ENCODE measurements around the gene CCDC121. TPM values are rescaled to one million over a fixed set of nuclear protein-coding genes. Genes with fewer than 3 reads are reported as not detected.

CCDC121 gene
- total and polyA plus RNA-seq, 9 of the 15 experiments (the other 6 are each of a cell fraction or from before 2014, with no cell fraction given) = 2.2 to 4.7 (median 4.1) TPM

DNA sequence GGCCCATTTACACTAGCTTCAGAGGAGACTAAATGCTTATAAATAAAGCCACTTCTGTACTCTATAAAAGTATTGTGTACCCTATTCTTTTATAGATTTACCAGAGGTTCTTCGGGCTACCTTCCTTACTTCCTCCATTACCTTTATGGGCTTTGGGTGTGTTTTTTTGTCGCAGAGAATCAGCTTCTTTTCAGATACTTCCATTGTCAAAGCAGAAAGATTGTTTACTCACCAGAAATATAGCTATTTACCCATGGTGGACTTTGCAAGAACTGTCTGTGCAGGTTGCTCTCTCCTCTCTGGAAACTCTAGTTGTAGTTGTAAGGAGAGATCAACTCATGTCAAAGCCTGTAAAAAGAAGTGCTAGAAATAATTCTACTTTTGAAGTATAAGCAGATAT, 14.8 kb downstream of the CCDC121 start (continued):
- TF ChIP-seq ARID3B (CRISPR knock-in tag; IDR thresholded peaks at IDR 0.05; ENCODE audit: borderline replicate concordance) (no peak), SLC30A9 (CRISPR knock-in tag; IDR thresholded peaks at IDR 0.05) (no peak), SPI1 (IDR thresholded peaks at IDR 0.05; ENCODE audit: borderline replicate concordance, low read depth, low read length) (no peak), ATF1 (CRISPR knock-in tag; IDR thresholded peaks at IDR 0.05) (no peak), ATF1 (tag; IDR thresholded peaks at IDR 0.05) (no peak), ZNF175 (CRISPR knock-in tag; IDR thresholded peaks at IDR 0.05; ENCODE audit: low read depth) (no peak), CGGBP1 (CRISPR knock-in tag; IDR thresholded peaks at IDR 0.05) (no peak), TEAD4 (IDR thresholded peaks at IDR 0.05; ENCODE audit: low read length) (no peak), TEAD4 (CRISPR knock-in tag; IDR thresholded peaks at IDR 0.05; ENCODE audit: borderline replicate concordance) (no peak), NELFE (IDR thresholded peaks at IDR 0.05; ENCODE audit: insufficient read depth, insufficient read length) (no peak), ZNF395 (CRISPR knock-in tag; IDR thresholded peaks at IDR 0.05) (no peak)
- TF ChIP-seq, protein P1, sequence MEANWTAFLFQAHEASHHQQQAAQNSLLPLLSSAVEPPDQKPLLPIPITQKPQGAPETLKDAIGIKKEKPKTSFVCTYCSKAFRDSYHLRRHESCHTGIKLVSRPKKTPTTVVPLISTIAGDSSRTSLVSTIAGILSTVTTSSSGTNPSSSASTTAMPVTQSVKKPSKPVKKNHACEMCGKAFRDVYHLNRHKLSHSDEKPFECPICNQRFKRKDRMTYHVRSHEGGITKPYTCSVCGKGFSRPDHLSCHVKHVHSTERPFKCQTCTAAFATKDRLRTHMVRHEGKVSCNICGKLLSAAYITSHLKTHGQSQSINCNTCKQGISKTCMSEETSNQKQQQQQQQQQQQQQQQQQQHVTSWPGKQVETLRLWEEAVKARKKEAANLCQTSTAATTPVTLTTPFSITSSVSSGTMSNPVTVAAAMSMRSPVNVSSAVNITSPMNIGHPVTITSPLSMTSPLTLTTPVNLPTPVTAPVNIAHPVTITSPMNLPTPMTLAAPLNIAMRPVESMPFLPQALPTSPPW (CRISPR knock-in tag; IDR thresholded peaks at IDR 0.05) = no peak

Measured in K562 (cell line).